Liver (tissue), 9 donors: ENCODE measurements around the gene PTPRN2. TPM values are rescaled to one million over a fixed set of nuclear protein-coding genes. Genes with fewer than 3 reads are reported as not detected.
A peak's percentile ranks its signal among the peaks of the same experiment; 100 is the strongest.

ENCODE experiments used
- DNase-seq: peaks from one replicate; pipeline ENCODE4 v3.0.0-alpha.2; 2017; ENCODE audit warnings: low spot score
- H3K27ac ChIP-seq, 2 donors: one replicate each; pipeline ENCODE4 v1.7.0; 2013; ENCODE audit warnings: inconsistent platforms in 2 of 2, low read length in 2 of 2, control low read depth in 1 of 2, low read depth in 1 of 2, mild to moderate bottlenecking in 1 of 2
- H3K27me3 ChIP-seq, 4 donors: one replicate each; pipeline versions ENCODE4 v1.6.1 to v1.7.0; 2013; ENCODE audit warnings: low read length in 3 of 4, inconsistent platforms in 1 of 4, mild to moderate bottlenecking in 1 of 4, moderate library complexity in 1 of 4; ENCODE audit not compliant: control insufficient read depth in 4 of 4, insufficient read depth in 4 of 4
- H3K36me3 ChIP-seq, 4 donors: one replicate each; pipeline versions ENCODE4 v1.6.1 to v1.7.0; 2013; ENCODE audit warnings: low read length in 3 of 4, mild to moderate bottlenecking in 3 of 4, low read depth in 1 of 4, moderate library complexity in 1 of 4; ENCODE audit not compliant: control insufficient read depth in 4 of 4, insufficient read depth in 3 of 4
- H3K4me1 ChIP-seq, 4 donors: one replicate each; pipeline versions ENCODE4 v1.6.1 to v1.7.0; 2013; ENCODE audit warnings: low read length in 3 of 4, mild to moderate bottlenecking in 3 of 4, moderate library complexity in 1 of 4; ENCODE audit not compliant: control insufficient read depth in 4 of 4, insufficient read depth in 4 of 4
- H3K4me3 ChIP-seq, 3 donors: one replicate each; pipeline versions ENCODE4 v1.6.1 to v1.7.0; 2013; ENCODE audit warnings: low read length in 3 of 3, control low read depth in 1 of 3, low read depth in 1 of 3, mild to moderate bottlenecking in 1 of 3
- H3K9ac ChIP-seq, 2 donors: one replicate each; pipeline ENCODE4 v1.7.0; 2013; ENCODE audit warnings: low read length in 2 of 2, mild to moderate bottlenecking in 2 of 2, moderate library complexity in 2 of 2, control low read depth in 1 of 2, low read depth in 1 of 2
- H3K9me3 ChIP-seq, 4 donors: one replicate each; pipeline versions ENCODE4 v1.6.1 to v1.7.0; 2013; ENCODE audit warnings: low read length in 3 of 4; ENCODE audit not compliant: control insufficient read depth in 4 of 4
- ATF3 ChIP-seq: IDR thresholded peaks from 2 replicates; pipeline ENCODE4 v1.6.1; 2016; ENCODE audit warnings: antibody characterized with exemption
- CTCF ChIP-seq: fragments of 150-350 bp; IDR thresholded peaks from 2 replicates; pipeline ENCODE4 v1.5.1; 2017; ENCODE audit warnings: improper control_type of control experiment, low read depth, low read length; ENCODE audit not compliant: missing input control
- EGR1 ChIP-seq, 2 donors: IDR thresholded peaks; 2 replicates each; pipeline ENCODE4 v1.6.1; 2016 to 2018; ENCODE audit warnings: antibody characterized with exemption in 2 of 2, low read depth in 2 of 2
- FOXA1 ChIP-seq: IDR thresholded peaks from 2 replicates; pipeline ENCODE4 v1.6.1; 2016; ENCODE audit warnings: antibody characterized with exemption
- HNF4A ChIP-seq, 2 donors: conservative IDR thresholded peaks; 2 replicates each; pipeline ENCODE4 v1.6.1; 2016; ENCODE audit warnings: antibody characterized with exemption in 2 of 2, mild to moderate bottlenecking in 2 of 2
- HNF4G ChIP-seq: IDR thresholded peaks from 2 replicates; pipeline ENCODE4 v1.6.1; 2016; ENCODE audit warnings: antibody characterized with exemption
- JUND ChIP-seq, 2 donors: IDR thresholded peaks; 2 replicates each; pipeline ENCODE4 v1.6.1; 2016; ENCODE audit warnings: antibody characterized with exemption in 2 of 2
- MAX ChIP-seq: IDR thresholded peaks from 2 replicates; pipeline ENCODE4 v1.6.1; 2016; ENCODE audit warnings: antibody characterized with exemption
- NR2F2 ChIP-seq: IDR thresholded peaks from 2 replicates; pipeline ENCODE4 v1.6.1; 2016; ENCODE audit warnings: antibody characterized with exemption
- RAD21 ChIP-seq, 2 donors: IDR thresholded peaks; 2 replicates each; pipeline ENCODE4 v1.6.1; 2016; ENCODE audit warnings: antibody characterized with exemption in 2 of 2, mild to moderate bottlenecking in 2 of 2
- REST ChIP-seq: IDR thresholded peaks from 2 replicates; pipeline ENCODE4 v1.6.1; 2016; ENCODE audit warnings: antibody characterized with exemption, mild to moderate bottlenecking
- SP1 ChIP-seq: IDR thresholded peaks from 2 replicates; pipeline ENCODE4 v1.6.1; 2018; ENCODE audit warnings: antibody characterized with exemption, mild to moderate bottlenecking
- TAF1 ChIP-seq: conservative IDR thresholded peaks from 2 replicates; pipeline ENCODE4 v1.6.1; 2016; ENCODE audit warnings: antibody characterized with exemption, mild to moderate bottlenecking
- YY1 ChIP-seq: IDR thresholded peaks from 2 replicates; pipeline ENCODE4 v1.6.1; 2016; ENCODE audit warnings: antibody characterized with exemption, mild to moderate bottlenecking
- ZBTB33 ChIP-seq: IDR thresholded peaks from 2 replicates; pipeline ENCODE4 v1.6.1; 2016; ENCODE audit warnings: antibody characterized with exemption
- WGBS: extraction: QIAGEN DNeasy Blood & Tissue Kit; methylation state at CpG from one replicate; pipeline ENCODE4 v1.1.7; 2013; 5-methylcytosine and 5-hydroxymethylcytosine counted together
- polyA plus RNA-seq, 2 donors: library from polyadenylated mRNA; stranded (reverse) in 1 of 2; unstranded in 1 of 2; fragments of 200-250 nt in 1 of 2; fragments of >200 nt in 1 of 2; fragmentation: Nextera tagmentation in 1 of 2; extraction: Ambion mirVana in 1 of 2; gene quantifications; one replicate each; pipeline versions ENCODE4 v1.2.1 to v1.2.3, GENCODE V29; 2013 to 2015
- total RNA-seq, 2 donors: library from RNA; depleted of rRNA; stranded (reverse); fragments of >200 nt; gene quantifications; one replicate each; pipeline ENCODE4 v1.2.3, GENCODE V29; 2014
- donor health status: healthy.
- donor health status: healthy.
- donor health status: healthy.
- donor health status: healthy.
- donor health status: healthy.

The PTPRN2 gene
- total and polyA plus RNA-seq, 4 donors, result 0.75 to 1.9 (median 1.1) TPM

- H3K27me3 ChIP-seq, result no peaks in the 10 kb centered on the region
- no peak overlapping the region for H3K9ac ChIP-seq
- no peak overlapping the region for H3K4me3 ChIP-seq
- TF ChIP-seq HNF4G (no peak), RAD21 (IDR thresholded peaks at IDR 0.05) (no peak), REST (no peak), SP1 (no peak), ATF3 (no peak), HNF4A (conservative IDR thresholded peaks at IDR 0.05) (no peak), NR2F2 (no peak)
- no peak overlapping the region for H3K27ac ChIP-seq
- WGBS, result 77% methylated on average over 28 of the region's 28 CpGs
- H3K36me3 ChIP-seq, result no peaks in the 10 kb centered on the region
- H3K9me3 ChIP-seq, result peaks cover 3 to 16% (median 4%) of the 10 kb centered on the region in 4 donors
- H3K4me1 ChIP-seq, result no peaks in the 10 kb centered on the region
- no peak for DNase-seq
Observed at GRCh38 chr7:158501393-158502067, 86.1 kb downstream of the PTPRN2 start.

- no peaks in the 10 kb centered on the region for H3K27me3 ChIP-seq
- H3K9me3 ChIP-seq, result peaks cover 0 to 8% (median under 1%) of the 10 kb centered on the region in 4 donors
- no peak overlapping the region for H3K9ac ChIP-seq
- no peaks in the 10 kb centered on the region for H3K4me1 ChIP-seq
- H3K27ac ChIP-seq, result no peak overlapping the region
- DNase-seq, result no peak
- no peaks in the 10 kb centered on the region for H3K36me3 ChIP-seq
- 66% methylated on average over 29 of the region's 29 CpGs for WGBS
- TF ChIP-seq SP1 (no peak), NR2F2 (no peak), TAF1 (no peak), HNF4G (no peak), RAD21 (IDR thresholded peaks at IDR 0.05) (peak in 1 of 2 donors; percentile 5)
- H3K4me3 ChIP-seq, result no peak overlapping the region
Observed at GRCh38 chr7:158500651-158501052, 87.0 kb downstream of the PTPRN2 start.

- WGBS, result 81% methylated on average over 4 of the region's 4 CpGs
- Histone ChIP-seq H3K9ac (no peak overlapping the region), H3K9me3 (no peaks in the 10 kb centered on the region), H3K36me3 (no peaks in the 10 kb centered on the region), H3K27ac (no peak overlapping the region), H3K4me1 (no peaks in the 10 kb centered on the region), H3K27me3 (no peaks in the 10 kb centered on the region), H3K4me3 (no peak overlapping the region)
- no peak for DNase-seq
- TF ChIP-seq ZBTB33 (no peak), REST (no peak), RAD21 (IDR thresholded peaks at IDR 0.05) (no peak), CTCF (no peak), MAX (no peak), EGR1 (IDR thresholded peaks at IDR 0.05; ENCODE audit: low read depth in 2 of 2) (no peak), FOXA1 (no peak), ATF3 (no peak), NR2F2 (no peak), HNF4G (no peak), HNF4A (conservative IDR thresholded peaks at IDR 0.05) (no peak), JUND (IDR thresholded peaks at IDR 0.05) (no peak), YY1 (no peak)
Observed at GRCh38 chr7:158499082-158499455, 88.6 kb downstream of the PTPRN2 start.
